ENCODE measurements around the gene SLC2A2. TPM values are rescaled to one million over a fixed set of nuclear protein-coding genes. Genes with fewer than 3 reads are reported as not detected.

SLC2A2 gene
- total and polyA plus RNA-seq, 2 donors: 0.05 TPM; not detected in 1

DNA sequence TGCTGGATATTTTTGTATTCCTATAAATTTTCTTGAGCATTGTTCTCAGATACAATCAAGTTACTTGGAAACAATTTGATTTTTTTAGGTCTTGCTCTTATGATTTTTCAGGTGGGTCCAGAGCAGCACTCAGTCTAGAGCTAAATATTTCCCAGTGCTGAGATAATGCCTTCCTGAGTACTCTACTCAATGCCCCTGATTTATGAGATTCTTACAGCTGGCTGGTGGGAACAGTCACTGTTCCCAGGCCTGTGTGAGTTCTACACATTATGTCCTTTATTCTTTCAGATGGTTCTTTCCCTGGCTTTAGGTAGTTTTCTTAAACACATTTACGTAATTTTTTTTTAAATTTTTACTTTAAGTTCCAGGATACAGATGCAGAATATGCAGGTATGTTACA lies 67.1 kb downstream of the SLC2A2 start:
- no peaks in the 10 kb centered on the region for H3K9me3 ChIP-seq (ENCODE audit: control insufficient read depth in 2 of 2, insufficient read depth in 1 of 2, low read length in 1 of 2)
- no peaks in the 10 kb centered on the region for H3K27me3 ChIP-seq (ENCODE audit: control insufficient read depth in 2 of 2, insufficient read depth in 1 of 2, low read length in 1 of 2)
- no peak overlapping the region for H3K4me3 ChIP-seq (ENCODE audit: low read length in 2 of 2)
- H3K4me1 ChIP-seq (ENCODE audit: control insufficient read depth in 2 of 2, insufficient read depth in 2 of 2, low read length in 2 of 2): no peaks in the 10 kb centered on the region
- 96% methylated on average over 1 of the region's 1 CpG for WGBS
- DNase-seq (ENCODE audit: low read depth in 6 of 9, low spot score in 9 of 9): no peak
- H3K27ac ChIP-seq (ENCODE audit: low read depth in 1 of 2, low read length in 1 of 2): no peak overlapping the region
- no peaks in the 10 kb centered on the region for H3K36me3 ChIP-seq (ENCODE audit: control insufficient read depth in 2 of 2, insufficient read depth in 2 of 2, low read length in 1 of 2)

GRCh38 chr3:170956647-170957046 lies 69.9 kb downstream of the SLC2A2 start:
- no peak overlapping the region for H3K4me3 ChIP-seq (ENCODE audit: low read length in 2 of 2)

DNA sequence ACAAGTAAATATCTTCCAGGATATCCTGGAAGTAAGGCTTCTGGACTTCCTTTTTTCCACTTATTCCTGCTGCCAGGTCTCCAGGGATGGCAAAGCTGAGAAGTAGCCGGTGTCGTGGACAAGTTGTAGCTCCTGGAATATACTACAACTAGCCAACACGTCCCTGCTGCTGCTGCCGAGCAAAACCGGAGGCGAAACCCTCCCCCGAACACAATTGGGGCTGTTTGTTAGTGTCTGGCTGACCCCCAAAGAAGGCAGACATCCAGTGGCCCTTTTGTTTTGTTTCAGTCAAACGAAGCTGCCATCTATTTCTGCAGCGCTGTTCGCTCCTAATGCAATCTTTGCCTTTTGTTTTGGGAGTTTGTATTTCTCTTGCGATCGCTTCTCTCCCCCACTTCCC lies 72.8 kb downstream of the SLC2A2 start:
- no peak overlapping the region for H3K27ac ChIP-seq (ENCODE audit: low read depth in 1 of 2, low read length in 1 of 2)
- H3K27me3 ChIP-seq (ENCODE audit: control insufficient read depth in 2 of 2, insufficient read depth in 1 of 2, low read length in 1 of 2): no peaks in the 10 kb centered on the region
- no peak for DNase-seq (ENCODE audit: low read depth in 6 of 9, low spot score in 9 of 9)
- no peak overlapping the region for H3K4me3 ChIP-seq (ENCODE audit: low read length in 2 of 2)
- 93% methylated on average over 12 of the region's 12 CpGs for WGBS
- no peaks in the 10 kb centered on the region for H3K4me1 ChIP-seq (ENCODE audit: control insufficient read depth in 2 of 2, insufficient read depth in 2 of 2, low read length in 2 of 2)
- no peaks in the 10 kb centered on the region for H3K36me3 ChIP-seq (ENCODE audit: control insufficient read depth in 2 of 2, insufficient read depth in 2 of 2, low read length in 1 of 2)
- H3K9me3 ChIP-seq (ENCODE audit: control insufficient read depth in 2 of 2, insufficient read depth in 1 of 2, low read length in 1 of 2): no peaks in the 10 kb centered on the region

More at GRCh38 chr3:170956647-170957046, 69.9 kb downstream of the SLC2A2 start:
- Histone ChIP-seq H3K4me1 (ENCODE audit: control insufficient read depth in 2 of 2, insufficient read depth in 2 of 2, low read length in 2 of 2) (no peaks in the 10 kb centered on the region), H3K27me3 (ENCODE audit: control insufficient read depth in 2 of 2, insufficient read depth in 1 of 2, low read length in 1 of 2) (no peaks in the 10 kb centered on the region), H3K27ac (ENCODE audit: low read depth in 1 of 2, low read length in 1 of 2) (no peak overlapping the region), H3K36me3 (ENCODE audit: control insufficient read depth in 2 of 2, insufficient read depth in 2 of 2, low read length in 1 of 2) (no peaks in the 10 kb centered on the region), H3K9me3 (ENCODE audit: control insufficient read depth in 2 of 2, insufficient read depth in 1 of 2, low read length in 1 of 2) (no peaks in the 10 kb centered on the region)
- no peak for DNase-seq (ENCODE audit: low read depth in 6 of 9, low spot score in 9 of 9)

DNA sequence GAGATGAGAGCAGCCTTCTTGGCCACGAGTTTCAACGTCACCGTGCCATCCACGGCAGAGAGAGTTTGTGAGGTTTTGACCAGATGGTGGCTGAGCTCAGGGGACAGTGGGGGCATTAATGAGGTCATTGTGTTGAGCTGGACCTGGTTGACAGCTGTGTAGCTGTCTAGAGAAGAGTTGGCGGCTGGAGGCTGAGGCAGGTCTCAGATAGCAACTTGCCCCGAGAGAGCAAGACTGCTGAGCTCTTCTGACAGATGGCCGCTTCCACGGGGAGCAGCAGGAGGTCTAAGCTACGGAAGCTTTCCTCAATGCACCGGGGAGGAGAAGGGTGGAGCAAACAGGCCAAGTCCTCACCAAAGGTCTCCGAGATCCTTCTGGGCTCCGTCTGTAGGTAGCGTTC lies 73.3 kb downstream of the SLC2A2 start:
- 94% methylated on average over 13 of the region's 13 CpGs for WGBS
- no peak for DNase-seq (ENCODE audit: low read depth in 6 of 9, low spot score in 9 of 9)
- Histone ChIP-seq H3K4me3 (ENCODE audit: low read length in 2 of 2) (no peak overlapping the region), H3K27me3 (ENCODE audit: control insufficient read depth in 2 of 2, insufficient read depth in 1 of 2, low read length in 1 of 2) (no peaks in the 10 kb centered on the region), H3K4me1 (ENCODE audit: control insufficient read depth in 2 of 2, insufficient read depth in 2 of 2, low read length in 2 of 2) (no peaks in the 10 kb centered on the region), H3K9me3 (ENCODE audit: control insufficient read depth in 2 of 2, insufficient read depth in 1 of 2, low read length in 1 of 2) (no peaks in the 10 kb centered on the region), H3K27ac (ENCODE audit: low read depth in 1 of 2, low read length in 1 of 2) (no peak overlapping the region), H3K36me3 (ENCODE audit: control insufficient read depth in 2 of 2, insufficient read depth in 2 of 2, low read length in 1 of 2) (no peaks in the 10 kb centered on the region)

DNA sequence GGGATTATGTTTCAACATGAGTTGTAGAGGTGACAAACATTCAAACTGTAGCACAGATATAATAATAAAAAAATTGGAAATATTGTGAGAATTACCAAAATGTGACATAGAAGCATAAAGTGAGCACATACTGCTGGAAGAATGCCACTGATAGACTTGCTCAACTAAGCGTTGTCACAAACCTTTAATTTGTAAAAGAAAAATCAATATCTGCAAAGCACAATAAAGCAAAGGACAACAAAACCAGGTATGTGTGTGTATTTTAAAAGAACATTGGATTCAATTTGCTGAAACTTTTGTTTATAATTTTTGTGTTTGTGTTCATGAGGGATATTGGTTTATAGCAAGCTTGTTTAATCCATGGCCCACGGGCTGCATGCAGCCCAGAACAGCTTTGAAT lies 77.3 kb downstream of the SLC2A2 start:
- Histone ChIP-seq H3K27me3 (ENCODE audit: control insufficient read depth in 2 of 2, insufficient read depth in 1 of 2, low read length in 1 of 2) (no peaks in the 10 kb centered on the region), H3K9me3 (ENCODE audit: control insufficient read depth in 2 of 2, insufficient read depth in 1 of 2, low read length in 1 of 2) (peaks cover 2 to 9% of the 10 kb centered on the region in 2 donors), H3K4me3 (ENCODE audit: low read length in 2 of 2) (no peak overlapping the region), H3K27ac (ENCODE audit: low read depth in 1 of 2, low read length in 1 of 2) (no peak overlapping the region), H3K36me3 (ENCODE audit: control insufficient read depth in 2 of 2, insufficient read depth in 2 of 2, low read length in 1 of 2) (no peaks in the 10 kb centered on the region), H3K4me1 (ENCODE audit: control insufficient read depth in 2 of 2, insufficient read depth in 2 of 2, low read length in 2 of 2) (no peaks in the 10 kb centered on the region)
- no peak for DNase-seq (ENCODE audit: low read depth in 6 of 9, low spot score in 9 of 9)
- 95% methylated on average over 2 of the region's 2 CpGs for WGBS

DNA sequence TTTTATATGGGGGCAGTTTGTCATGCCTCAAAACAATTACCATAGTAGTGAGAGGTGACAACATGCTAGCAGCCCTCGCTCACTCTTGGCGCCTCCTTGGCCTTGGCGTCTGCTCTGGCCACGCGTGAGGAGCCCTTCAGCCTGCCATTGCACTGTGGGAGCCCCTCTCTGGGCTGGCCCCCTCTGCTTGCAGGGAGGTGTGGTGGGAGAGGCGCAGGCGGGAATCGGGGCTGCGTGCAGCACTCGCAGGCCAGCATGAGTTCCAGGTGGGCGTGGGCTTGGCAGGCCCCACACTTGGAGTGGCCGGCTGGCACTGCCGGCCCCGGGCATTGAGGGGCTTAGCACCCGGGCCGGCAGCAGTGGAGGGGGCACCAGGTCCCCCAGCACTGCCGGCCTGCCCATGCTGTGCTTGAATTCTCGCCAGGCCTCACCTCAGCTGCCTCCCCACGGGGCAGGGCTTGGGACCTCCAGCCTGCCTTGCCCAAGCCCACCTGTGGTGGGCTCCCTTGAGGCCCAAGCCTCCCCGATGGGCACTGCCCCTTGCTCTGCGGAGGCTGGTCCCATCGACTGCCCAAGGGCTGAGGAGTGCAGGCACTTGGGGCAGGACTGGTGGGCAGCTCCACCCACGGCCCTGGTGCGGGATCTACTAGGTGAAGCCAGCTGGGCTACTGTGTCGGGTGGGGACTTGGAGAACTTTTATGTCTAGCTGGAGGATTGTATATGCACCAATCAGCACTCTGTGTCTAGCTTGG lies 79.3 kb downstream of the SLC2A2 start:
- Histone ChIP-seq H3K27me3 (ENCODE audit: control insufficient read depth in 2 of 2, insufficient read depth in 1 of 2, low read length in 1 of 2) (no peaks in the 10 kb centered on the region), H3K9me3 (ENCODE audit: control insufficient read depth in 2 of 2, insufficient read depth in 1 of 2, low read length in 1 of 2) (peaks cover 2 to 9% of the 10 kb centered on the region in 2 donors), H3K36me3 (ENCODE audit: control insufficient read depth in 2 of 2, insufficient read depth in 2 of 2, low read length in 1 of 2) (no peaks in the 10 kb centered on the region), H3K27ac (ENCODE audit: low read depth in 1 of 2, low read length in 1 of 2) (no peak overlapping the region), H3K4me1 (ENCODE audit: control insufficient read depth in 2 of 2, insufficient read depth in 2 of 2, low read length in 2 of 2) (no peaks in the 10 kb centered on the region), H3K4me3 (ENCODE audit: low read length in 2 of 2) (no peak overlapping the region)
- 99% methylated on average over 25 of the region's 25 CpGs for WGBS
- no peak for DNase-seq (ENCODE audit: low read depth in 6 of 9, low spot score in 9 of 9)

Other genes with a start within 250 kb of the SLC2A2 start
- 214 TPM for gene RPL22L1, start 156.5 kb downstream of the SLC2A2 start, total RNA-seq
- gene RPL22L1, start 156.5 kb downstream of the SLC2A2 start, polyA plus RNA-seq: 245 TPM
- gene EIF5A2, start 118.1 kb downstream of the SLC2A2 start, total RNA-seq: 6.2 TPM
- 2.9 TPM for gene EIF5A2, start 118.1 kb downstream of the SLC2A2 start, polyA plus RNA-seq

Measured in thymus (tissue), 11 donors.